WTC11 (cell line): ENCODE data around the gene PFKP.

Source experiments
- GABPB1 ChIP-seq: sonication (generic); formaldehyde crosslinking; IDR thresholded peaks from 2 replicates; pipeline ENCODE4 v1.8.1; 2023; ENCODE audit warnings: mild to moderate bottlenecking, missing genetic modification reagents
- GRHL2 ChIP-seq: fragments of 250-450 bp; sonication (Bioruptor Pico); IDR thresholded peaks from 2 replicates; pipeline ENCODE4 v1.8.0; 2022; ENCODE audit warnings: mild to moderate bottlenecking, moderate library complexity; ENCODE audit not compliant: insufficient replicate concordance, severe bottlenecking
- JUN ChIP-seq: sonication (generic); formaldehyde crosslinking; IDR thresholded peaks from 2 replicates; pipeline ENCODE4 v1.8.0; 2023; ENCODE audit warnings: mild to moderate bottlenecking, missing genetic modification reagents
- SMAD3 ChIP-seq: sonication (generic); formaldehyde crosslinking; IDR thresholded peaks from 2 replicates; pipeline ENCODE4 v1.8.0; 2022; ENCODE audit warnings: missing genetic modification reagents, mild to moderate bottlenecking, borderline replicate concordance
- SP1 ChIP-seq: sonication (generic); formaldehyde crosslinking; conservative IDR thresholded peaks from 2 replicates; pipeline ENCODE4 v1.8.1; 2022; ENCODE audit warnings: missing genetic modification reagents
- TCF7 ChIP-seq: sonication (generic); formaldehyde crosslinking; IDR thresholded peaks from 2 replicates; pipeline ENCODE4 v1.8.0; 2022; ENCODE audit warnings: mild to moderate bottlenecking, low read depth, missing genetic modification reagents, moderate library complexity
- TF ChIP-seq, protein P1 (sequence below): fragments of 250-450 bp; sonication (Bioruptor Pico); IDR thresholded peaks from 2 replicates; pipeline ENCODE4 v2.1.2; 2022; ENCODE audit warnings: mild to moderate bottlenecking, moderate library complexity
- TF ChIP-seq, protein P2 (sequence below): sonication (generic); formaldehyde crosslinking; IDR thresholded peaks from 2 replicates; pipeline ENCODE4 v1.8.0; 2023; ENCODE audit warnings: missing genetic modification reagents, mild to moderate bottlenecking, borderline replicate concordance
- TF ChIP-seq, protein P3 (sequence below): fragments of 200-600 bp; IDR thresholded peaks from 2 replicates; pipeline ENCODE4 v1.8.0; 2022; ENCODE audit warnings: antibody characterized with exemption

DNA sequence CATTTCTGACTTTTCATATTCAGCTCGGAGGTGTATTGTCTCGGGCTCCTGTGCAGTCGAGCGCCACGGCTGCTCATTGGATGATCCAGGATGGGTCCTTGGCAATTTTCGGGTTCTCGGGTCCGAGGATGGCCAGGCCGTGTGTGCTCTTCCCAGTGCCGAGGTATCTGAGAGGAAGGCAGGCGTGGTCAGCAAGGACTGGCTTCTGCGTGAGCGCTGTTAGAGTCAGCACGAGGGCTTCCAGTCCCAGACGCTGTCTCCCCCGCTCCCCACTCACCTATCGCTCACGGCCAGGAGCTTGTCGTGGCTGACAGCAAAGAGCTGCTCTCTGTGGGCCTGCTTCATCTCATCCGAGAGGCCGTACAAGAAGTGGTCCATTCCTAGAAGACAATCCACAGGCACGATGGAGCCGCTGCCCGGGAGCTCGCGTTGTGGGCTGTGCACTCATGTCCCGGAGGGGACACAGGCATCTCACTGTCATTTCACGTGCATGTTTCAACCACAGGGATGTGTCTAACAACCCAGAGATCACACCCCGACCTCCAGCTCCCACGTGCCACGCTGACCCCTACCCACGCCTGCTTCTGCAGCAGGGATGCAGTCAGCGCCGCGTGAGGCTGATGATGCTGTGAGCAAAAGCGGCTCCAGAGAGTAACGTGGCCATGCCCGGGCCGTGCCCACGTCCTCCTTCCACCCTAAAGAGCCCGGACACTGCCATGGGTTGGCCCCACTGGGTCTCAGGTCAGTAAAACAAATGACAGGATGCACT is 70.8 kb downstream of the PFKP start:
- TF ChIP-seq TCF7 (CRISPR knock-in tag) (no peak), GRHL2 (CRISPR knock-in tag) (no peak), JUN (no peak), SP1 (CRISPR knock-in tag) (no peak), GABPB1 (CRISPR knock-in tag) (no peak), SMAD3 (CRISPR knock-in tag) (no peak)
- TF ChIP-seq, protein P1, sequence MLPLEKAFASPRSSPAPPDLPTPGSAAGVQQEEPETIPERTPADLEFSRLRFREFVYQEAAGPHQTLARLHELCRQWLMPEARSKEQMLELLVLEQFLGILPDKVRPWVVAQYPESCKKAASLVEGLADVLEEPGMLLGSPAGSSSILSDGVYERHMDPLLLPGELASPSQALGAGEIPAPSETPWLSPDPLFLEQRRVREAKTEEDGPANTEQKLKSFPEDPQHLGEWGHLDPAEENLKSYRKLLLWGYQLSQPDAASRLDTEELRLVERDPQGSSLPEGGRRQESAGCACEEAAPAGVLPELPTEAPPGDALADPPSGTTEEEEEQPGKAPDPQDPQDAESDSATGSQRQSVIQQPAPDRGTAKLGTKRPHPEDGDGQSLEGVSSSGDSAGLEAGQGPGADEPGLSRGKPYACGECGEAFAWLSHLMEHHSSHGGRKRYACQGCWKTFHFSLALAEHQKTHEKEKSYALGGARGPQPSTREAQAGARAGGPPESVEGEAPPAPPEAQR (CRISPR knock-in tag), result no peak
- TF ChIP-seq, protein P2, sequence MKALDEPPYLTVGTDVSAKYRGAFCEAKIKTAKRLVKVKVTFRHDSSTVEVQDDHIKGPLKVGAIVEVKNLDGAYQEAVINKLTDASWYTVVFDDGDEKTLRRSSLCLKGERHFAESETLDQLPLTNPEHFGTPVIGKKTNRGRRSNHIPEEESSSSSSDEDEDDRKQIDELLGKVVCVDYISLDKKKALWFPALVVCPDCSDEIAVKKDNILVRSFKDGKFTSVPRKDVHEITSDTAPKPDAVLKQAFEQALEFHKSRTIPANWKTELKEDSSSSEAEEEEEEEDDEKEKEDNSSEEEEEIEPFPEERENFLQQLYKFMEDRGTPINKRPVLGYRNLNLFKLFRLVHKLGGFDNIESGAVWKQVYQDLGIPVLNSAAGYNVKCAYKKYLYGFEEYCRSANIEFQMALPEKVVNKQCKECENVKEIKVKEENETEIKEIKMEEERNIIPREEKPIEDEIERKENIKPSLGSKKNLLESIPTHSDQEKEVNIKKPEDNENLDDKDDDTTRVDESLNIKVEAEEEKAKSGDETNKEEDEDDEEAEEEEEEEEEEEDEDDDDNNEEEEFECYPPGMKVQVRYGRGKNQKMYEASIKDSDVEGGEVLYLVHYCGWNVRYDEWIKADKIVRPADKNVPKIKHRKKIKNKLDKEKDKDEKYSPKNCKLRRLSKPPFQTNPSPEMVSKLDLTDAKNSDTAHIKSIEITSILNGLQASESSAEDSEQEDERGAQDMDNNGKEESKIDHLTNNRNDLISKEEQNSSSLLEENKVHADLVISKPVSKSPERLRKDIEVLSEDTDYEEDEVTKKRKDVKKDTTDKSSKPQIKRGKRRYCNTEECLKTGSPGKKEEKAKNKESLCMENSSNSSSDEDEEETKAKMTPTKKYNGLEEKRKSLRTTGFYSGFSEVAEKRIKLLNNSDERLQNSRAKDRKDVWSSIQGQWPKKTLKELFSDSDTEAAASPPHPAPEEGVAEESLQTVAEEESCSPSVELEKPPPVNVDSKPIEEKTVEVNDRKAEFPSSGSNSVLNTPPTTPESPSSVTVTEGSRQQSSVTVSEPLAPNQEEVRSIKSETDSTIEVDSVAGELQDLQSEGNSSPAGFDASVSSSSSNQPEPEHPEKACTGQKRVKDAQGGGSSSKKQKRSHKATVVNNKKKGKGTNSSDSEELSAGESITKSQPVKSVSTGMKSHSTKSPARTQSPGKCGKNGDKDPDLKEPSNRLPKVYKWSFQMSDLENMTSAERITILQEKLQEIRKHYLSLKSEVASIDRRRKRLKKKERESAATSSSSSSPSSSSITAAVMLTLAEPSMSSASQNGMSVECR (CRISPR knock-in tag), result no peak
- TF ChIP-seq, protein P3, sequence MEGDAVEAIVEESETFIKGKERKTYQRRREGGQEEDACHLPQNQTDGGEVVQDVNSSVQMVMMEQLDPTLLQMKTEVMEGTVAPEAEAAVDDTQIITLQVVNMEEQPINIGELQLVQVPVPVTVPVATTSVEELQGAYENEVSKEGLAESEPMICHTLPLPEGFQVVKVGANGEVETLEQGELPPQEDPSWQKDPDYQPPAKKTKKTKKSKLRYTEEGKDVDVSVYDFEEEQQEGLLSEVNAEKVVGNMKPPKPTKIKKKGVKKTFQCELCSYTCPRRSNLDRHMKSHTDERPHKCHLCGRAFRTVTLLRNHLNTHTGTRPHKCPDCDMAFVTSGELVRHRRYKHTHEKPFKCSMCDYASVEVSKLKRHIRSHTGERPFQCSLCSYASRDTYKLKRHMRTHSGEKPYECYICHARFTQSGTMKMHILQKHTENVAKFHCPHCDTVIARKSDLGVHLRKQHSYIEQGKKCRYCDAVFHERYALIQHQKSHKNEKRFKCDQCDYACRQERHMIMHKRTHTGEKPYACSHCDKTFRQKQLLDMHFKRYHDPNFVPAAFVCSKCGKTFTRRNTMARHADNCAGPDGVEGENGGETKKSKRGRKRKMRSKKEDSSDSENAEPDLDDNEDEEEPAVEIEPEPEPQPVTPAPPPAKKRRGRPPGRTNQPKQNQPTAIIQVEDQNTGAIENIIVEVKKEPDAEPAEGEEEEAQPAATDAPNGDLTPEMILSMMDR, result no peak
